IMR-90 (cell line): ENCODE results near the gene PDE8B. TPM values are rescaled to one million over a fixed set of nuclear protein-coding genes. Genes with fewer than 3 reads are reported as not detected.

Experiments used
- ATAC-seq: fragments of 200-7000 bp; cut with Tn5 transposase; 2 replicates; pipeline ENCODE4 v1.9.1; 2020; ENCODE audit warnings: low read depth, mild to moderate bottlenecking, moderate library complexity
- BruUV-seq: library from RNA; stranded (reverse); fragments of 400-500 nt; replicated peaks from 2 replicates; lab custom pipeline; 2021; lab: Mats Ljungman, UMichigan
- CTCF ChIA-PET: fragments of 300-600 bp; formaldehyde crosslinking; extraction: SDS; loops from one replicate; lab custom pipeline; 2021; ENCODE audit warnings: antibody characterized with exemption; lab: Yijun Ruan, JAX
- POLR2A ChIA-PET: fragments of 300-600 bp; sonication (Branson Sonifier 250); formaldehyde crosslinking; loops from one replicate; lab custom pipeline; 2022; ENCODE audit warnings: antibody characterized with exemption; ENCODE audit not compliant: unreplicated experiment; lab: Charles Lee
- DNase-seq: peaks from one replicate; pipeline ENCODE4 v3.0.0; 2013
- H2AFZ ChIP-seq: replicated peaks from 2 replicates; pipeline ENCODE3; 2013; ENCODE audit warnings: low read length, mild to moderate bottlenecking; ENCODE audit not compliant: poor library complexity
- H2AK5ac ChIP-seq: 2 replicates; pipeline ENCODE4 v1.6.1; 2013; ENCODE audit warnings: low read depth, low read length, inconsistent platforms
- H2AK9ac ChIP-seq: replicated peaks from 2 replicates; pipeline ENCODE3; 2013; ENCODE audit warnings: mild to moderate bottlenecking, low read depth, low read length, moderate library complexity; ENCODE audit not compliant: poor library complexity
- H2BK120ac ChIP-seq: 2 replicates; pipeline ENCODE4 v1.6.1; 2013; ENCODE audit warnings: low read depth, low read length, inconsistent platforms
- H2BK15ac ChIP-seq: 3 replicates; pipeline ENCODE4 v1.6.1; 2013; ENCODE audit warnings: low read depth, low read length, inconsistent platforms
- H2BK20ac ChIP-seq: 2 replicates; pipeline ENCODE4 v1.6.1; 2013; ENCODE audit warnings: low read depth, mild to moderate bottlenecking, inconsistent platforms, low read length, moderate library complexity
- H2BK5ac ChIP-seq: 2 replicates; pipeline ENCODE4 v1.6.1; 2013; ENCODE audit warnings: mild to moderate bottlenecking, low read depth, low read length, inconsistent platforms; ENCODE audit not compliant: poor library complexity, severe bottlenecking
- H3K14ac ChIP-seq: replicated peaks from 2 replicates; pipeline ENCODE4 v1.6.1; 2013; ENCODE audit warnings: low read depth, low read length, inconsistent platforms
- H3K18ac ChIP-seq: 2 replicates; pipeline ENCODE4 v1.6.1; 2013; ENCODE audit warnings: low read depth, low read length, control low read depth
- H3K23ac ChIP-seq: 2 replicates; pipeline ENCODE4 v1.6.1; 2013; ENCODE audit warnings: low read depth, low read length, inconsistent platforms
- H3K27ac ChIP-seq: 2 replicates; pipeline ENCODE4 v1.5.1; 2013; ENCODE audit warnings: mild to moderate bottlenecking, control low read depth, low read length; ENCODE audit not compliant: insufficient read depth
- H3K27me3 ChIP-seq: 2 replicates; pipeline ENCODE4 v1.6.1; 2013; ENCODE audit warnings: low read length; ENCODE audit not compliant: control insufficient read depth, insufficient read depth
- H3K36me3 ChIP-seq: 2 replicates; pipeline ENCODE4 v1.6.1; 2013; ENCODE audit warnings: low read length, mixed read lengths; ENCODE audit not compliant: control insufficient read depth, insufficient read depth
- H3K4ac ChIP-seq: 2 replicates; pipeline ENCODE4 v1.6.1; 2013; ENCODE audit warnings: low read depth, low read length, inconsistent platforms
- H3K4me1 ChIP-seq: 2 replicates; pipeline ENCODE4 v1.6.1; 2013; ENCODE audit warnings: low read length, mixed read lengths; ENCODE audit not compliant: control insufficient read depth, insufficient read depth
- H3K4me2 ChIP-seq: 2 replicates; pipeline ENCODE4 v1.6.1; 2013; ENCODE audit warnings: low read depth, mild to moderate bottlenecking, control low read depth, low read length, moderate library complexity
- H3K4me3 ChIP-seq: 2 replicates; pipeline ENCODE4 v1.5.1; 2013; ENCODE audit warnings: low read depth, mild to moderate bottlenecking, control low read depth, low read length, moderate library complexity; ENCODE audit not compliant: insufficient read depth
- H3K56ac ChIP-seq: 2 replicates; pipeline ENCODE4 v1.6.1; 2013; ENCODE audit warnings: low read length, inconsistent platforms; ENCODE audit not compliant: insufficient read depth; ENCODE audit errors: extremely low read depth
- H3K79me1 ChIP-seq, 2 experiments: 2 replicates each; pipeline ENCODE4 v1.6.1; 2013; ENCODE audit warnings: low read length in 2 of 2, inconsistent platforms in 1 of 2, low read depth in 1 of 2
- H3K9ac ChIP-seq: 2 replicates; pipeline ENCODE4 v1.6.1; 2013; ENCODE audit warnings: low read depth, low read length, control low read depth
- H3K9me1 ChIP-seq: 2 replicates; pipeline ENCODE4 v1.6.1; 2013; ENCODE audit warnings: low read length, inconsistent platforms; ENCODE audit not compliant: insufficient read depth
- H3K9me3 ChIP-seq: 2 replicates; pipeline ENCODE4 v1.6.1; 2013; ENCODE audit warnings: low read length; ENCODE audit not compliant: control insufficient read depth, insufficient read depth
- H4K20me1 ChIP-seq: 2 replicates; pipeline ENCODE4 v1.6.1; 2013; ENCODE audit warnings: low read length, inconsistent platforms; ENCODE audit not compliant: insufficient read depth
- H4K5ac ChIP-seq: 2 replicates; pipeline ENCODE4 v1.6.1; 2013; ENCODE audit warnings: mild to moderate bottlenecking, low read depth, low read length, control low read depth
- H4K8ac ChIP-seq, 2 experiments: 2 replicates each; pipeline ENCODE4 v1.6.1; 2013; ENCODE audit warnings: low read depth in 2 of 2, low read length in 2 of 2, control low read depth in 1 of 2, inconsistent platforms in 1 of 2
- H4K91ac ChIP-seq: 2 replicates; pipeline ENCODE4 v1.6.1; 2013; ENCODE audit warnings: low read depth, low read length, inconsistent platforms; ENCODE audit not compliant: insufficient read depth
- MAFK ChIP-seq: IDR thresholded peaks from 2 replicates; pipeline ENCODE4 v1.6.1; 2012; ENCODE audit warnings: low read depth, low read length, improper control_type of control experiment
- MXI1 ChIP-seq: IDR thresholded peaks from 2 replicates; pipeline ENCODE4 v1.6.1; 2012; ENCODE audit warnings: low read depth, mild to moderate bottlenecking, low read length, moderate library complexity, borderline replicate concordance
- RAD21 ChIP-seq: IDR thresholded peaks from 2 replicates; pipeline ENCODE4 v1.6.1; 2012; ENCODE audit warnings: low read length, improper control_type of control experiment
- RCOR1 ChIP-seq: IDR thresholded peaks from 2 replicates; pipeline ENCODE4 v1.6.1; 2012; ENCODE audit warnings: mild to moderate bottlenecking, low read length, improper control_type of control experiment; ENCODE audit not compliant: insufficient replicate concordance
- USF2 ChIP-seq: fragments of 150-350 bp; IDR thresholded peaks from 2 replicates; pipeline ENCODE4 v1.6.1; 2017; ENCODE audit warnings: mild to moderate bottlenecking, antibody characterized with exemption, low read length, low read depth
- WGBS, 2 experiments: methylation state at CpG; one replicate each; pipeline versions ENCODE4 v1.1.5 to v1.1.7; 2013; ENCODE audit warnings: missing lambda C conversion rate in 2 of 2; ENCODE audit not compliant: insufficient read length in 1 of 2; ENCODE audit errors: extremely low coverage in 2 of 2; 5-methylcytosine and 5-hydroxymethylcytosine counted together
- dilution Hi-C: fragments of 300-500 bp; cut with HindIII; formaldehyde crosslinking; loops from one replicate; pipeline ENCODE4 v1.14.3; 2018; ENCODE audit warnings: low sequenced_read_pairs; ENCODE audit not compliant: unreplicated experiment
- in situ Hi-C: fragments of 300-500 bp; cut with MboI; formaldehyde crosslinking; loops from 3 replicates; pipeline ENCODE4 v1.14.3; 2019; ENCODE audit warnings: low sequenced_read_pairs, inconsistent platforms, mixed read lengths
- intact Hi-C: fragments of 100-400 bp; cut with micrococcal nuclease; formaldehyde crosslinking; loops from 2 replicates; pipeline ENCODE4 v1.10.0; 2022
- polyA plus RNA-seq, 3 experiments: library from polyadenylated mRNA; depleted of rRNA; stranded (reverse); fragments of >200 nt; gene quantifications; 2 replicates each; pipeline ENCODE4 v1.2.3, GENCODE V29; 2012; ENCODE audit warnings: low replicate concordance in 1 of 3
- total RNA-seq: library from RNA; depleted of rRNA; stranded (reverse); fragments of >200 nt; gene quantifications from 2 replicates; pipeline ENCODE4 v1.2.3, GENCODE V29; 2012

Gene PDE8B
- total and polyA plus RNA-seq, 2 of the 4 experiments (the other 2 are of a cell fraction), result under 0.01 to 0.03 TPM

GRCh38 chr5:77295863-77296378 lies 85.4 kb downstream of the PDE8B start:
- no peak overlapping the region for H3K4me3 ChIP-seq
- no peak overlapping the region for H2BK15ac ChIP-seq
- BruUV-seq, result no TSS peak
- no peak overlapping the region for H4K8ac ChIP-seq
- H3K27ac ChIP-seq, result no peak overlapping the region
- no peak overlapping the region for H4K5ac ChIP-seq
- ATAC-seq, result no peak
- peaks cover 10% of the 10 kb centered on the region for H3K4me1 ChIP-seq
- H2BK20ac ChIP-seq, result no peak overlapping the region
- no peaks in the 10 kb centered on the region for H3K36me3 ChIP-seq
- no peak overlapping the region for H3K4ac ChIP-seq
- no peaks in the 10 kb centered on the region for H3K9me3 ChIP-seq
- no peak overlapping the region for H2BK5ac ChIP-seq
- in situ Hi-C loops (no loop called here), intact Hi-C loops (loop anchor here (10.0 kb wide), 1 partner anchor 139 kb away; no protein-coding TSS in a partner anchor), dilution Hi-C loops (no loop called here)
- TF ChIP-seq RCOR1, result no peak
- TF ChIP-seq MAFK, result no peak
- TF ChIP-seq USF2, result no peak
- no peak for TF ChIP-seq MXI1
- TF ChIP-seq RAD21, result no peak
- CTCF ChIA-PET, result no interaction called here
- H3K14ac ChIP-seq, result no peak overlapping the region
- POLR2A ChIA-PET, result no interaction called here
- no peak overlapping the region for H2BK120ac ChIP-seq
- no peak overlapping the region for H2AK5ac ChIP-seq
- H3K79me1 ChIP-seq, result no peaks in the 10 kb centered on the region
- H3K27me3 ChIP-seq, result no peaks in the 10 kb centered on the region
- DNase-seq, result no peak
- no peak overlapping the region for H4K91ac ChIP-seq
- no peak overlapping the region for H3K18ac ChIP-seq
- no peaks in the 10 kb centered on the region; the same call in 1 of the 2 replicates for H3K9me1 ChIP-seq
- no peak overlapping the region for H2AK9ac ChIP-seq
- no peak overlapping the region for H3K4me2 ChIP-seq
- H3K23ac ChIP-seq, result no peak overlapping the region
- H3K56ac ChIP-seq, result no peak overlapping the region
- no peak overlapping the region for H2AFZ ChIP-seq
- no peaks in the 10 kb centered on the region for H4K20me1 ChIP-seq
- WGBS, 2 experiments, result 80% methylated on average over 1 of the region's 4 CpGs; no CpG with 5 or more reads in 1 of the 2 experiments
- H3K9ac ChIP-seq, result no peak overlapping the region
